Calu3 (cell line): Measurements from ENCODE around the gene RGS1. TPM values are rescaled to one million over a fixed set of nuclear protein-coding genes. Genes with fewer than 3 reads are reported as not detected.

Experiments used
- BruUV-seq: library from RNA; stranded (reverse); fragments of 400-500 nt; replicated peaks from 2 replicates; lab custom pipeline; 2021; lab: Mats Ljungman, UMichigan
- CTCF ChIA-PET: fragments of 300-600 bp; sonication (Branson Sonifier 250); formaldehyde crosslinking; loops from one replicate; lab custom pipeline; 2022; ENCODE audit warnings: antibody characterized with exemption; lab: Charles Lee
- DNase-seq: peaks from one replicate; pipeline ENCODE4 v3.0.0; 2022
- H3K27ac Mint-ChIP-seq: one replicate; pipeline ENCODE4 v1.8.0; 2022; ENCODE audit warnings: mixed read lengths; ENCODE audit not compliant: unreplicated experiment
- H3K27me3 Mint-ChIP-seq: one replicate; pipeline ENCODE4 v1.8.0; 2022; ENCODE audit warnings: mixed read lengths; ENCODE audit not compliant: unreplicated experiment
- H3K36me3 Mint-ChIP-seq: one replicate; pipeline ENCODE4 v1.8.0; 2022; ENCODE audit warnings: mild to moderate bottlenecking, moderate library complexity, mixed read lengths; ENCODE audit not compliant: insufficient read depth, unreplicated experiment
- H3K4me1 Mint-ChIP-seq: one replicate; pipeline ENCODE4 v1.8.0; 2022; ENCODE audit warnings: mild to moderate bottlenecking, low read depth, mixed read lengths; ENCODE audit not compliant: unreplicated experiment
- H3K4me3 Mint-ChIP-seq: one replicate; pipeline ENCODE4 v1.8.0; 2022; ENCODE audit warnings: mild to moderate bottlenecking, low read depth, moderate library complexity, mixed read lengths; ENCODE audit not compliant: unreplicated experiment
- H3K9me3 Mint-ChIP-seq: one replicate; pipeline ENCODE4 v1.8.0; 2022; ENCODE audit warnings: low read depth, mixed read lengths; ENCODE audit not compliant: unreplicated experiment
- CTCF ChIP-seq: fragments of 200-600 bp; IDR thresholded peaks from one replicate; pipeline ENCODE4 v1.8.0; 2022; ENCODE audit warnings: antibody characterized with exemption; ENCODE audit not compliant: unreplicated experiment
- intact Hi-C: fragments of 100-400 bp; cut with micrococcal nuclease; formaldehyde crosslinking; loops from one replicate; pipeline ENCODE4 v1.10.0; 2022; ENCODE audit not compliant: unreplicated experiment
- total RNA-seq: library from RNA; stranded (reverse); gene quantifications from 2 replicates; pipeline ENCODE4 v1.2.3, GENCODE V29; 2022

RGS1 gene
- total RNA-seq, 1 experiment from 2014 or later = not detected

- CTCF ChIA-PET = no interaction called here
- Mint-ChIP-seq H3K27me3 (no peaks in the 10 kb centered on the region), H3K9me3 (no peaks in the 10 kb centered on the region), H3K4me1 (peaks cover 46% of the 10 kb centered on the region), H3K27ac (no peak overlapping the region), H3K36me3 (no peaks in the 10 kb centered on the region), H3K4me3 (no peak overlapping the region)
- BruUV-seq = no TSS peak
- no peak for TF ChIP-seq CTCF
- no peak for DNase-seq
- intact Hi-C loops = no loop called here
These were observed 53.0 kb downstream of the RGS1 start for GRCh38 chr1:192628396-192629057.

- Mint-ChIP-seq H3K4me3 (no peak overlapping the region), H3K4me1 (peaks cover 50% of the 10 kb centered on the region), H3K36me3 (no peaks in the 10 kb centered on the region), H3K27me3 (no peaks in the 10 kb centered on the region), H3K9me3 (no peaks in the 10 kb centered on the region), H3K27ac (no peak overlapping the region)
- intact Hi-C loops = loop anchor here (5.0 kb wide), 4 partner anchors 73 to 178 kb away; partner anchors contain the start of gene RGS2
- BruUV-seq = no TSS peak
- CTCF ChIA-PET = no interaction called here
- TF ChIP-seq CTCF = no peak
- no peak for DNase-seq
These were observed 54.0 kb downstream of the RGS1 start for GRCh38 chr1:192629612-192630011.

Other genes with a start within 250 kb of the RGS1 start
- gene RGS13, start 60.4 kb downstream of the RGS1 start, total RNA-seq = not detected in 2 replicates
- 46.9 and 93.2 TPM in 2 replicates for gene RGS2, start 233.3 kb downstream of the RGS1 start, total RNA-seq